Keratinocyte (primary cell): Measurements from ENCODE around the gene SRF. TPM values are rescaled to one million over a fixed set of nuclear protein-coding genes. Genes with fewer than 3 reads are reported as not detected.

Experiments
- DNase-seq: peaks from one replicate; pipeline ENCODE4 v3.0.0-alpha.2; 2011; ENCODE audit warnings: low read depth, missing footprints, low spot score
- FAIRE-seq: peaks from 2 replicates; lab custom pipeline; 2011; peaks lifted over from hg19 to GRCh38; lab: Jason Lieb, UNC
- H2AFZ ChIP-seq: 2 replicates; pipeline ENCODE4 v1.6.0; 2012; ENCODE audit warnings: low read length, control low read depth, inconsistent platforms; ENCODE audit not compliant: control insufficient read depth
- H3K27ac ChIP-seq: 2 replicates; pipeline ENCODE4 v1.5.1; 2011; ENCODE audit warnings: low read length; ENCODE audit not compliant: control insufficient read depth, insufficient read depth
- H3K27me3 ChIP-seq: 3 replicates; pipeline ENCODE4 v1.6.0; 2011; ENCODE audit warnings: low read length; ENCODE audit not compliant: control insufficient read depth, insufficient read depth; ENCODE audit errors: extremely low read depth
- H3K36me3 ChIP-seq, 2 experiments: 2 replicates in 1 of 2; 3 replicates in 1 of 2; pipeline ENCODE4 v1.5.1; 2011; ENCODE audit warnings: low read length in 2 of 2, mild to moderate bottlenecking in 1 of 2; ENCODE audit not compliant: control insufficient read depth in 2 of 2, insufficient read depth in 2 of 2; ENCODE audit errors: extremely low read depth in 1 of 2
- H3K4me1 ChIP-seq: 3 replicates; pipeline ENCODE4 v1.5.1; 2011; ENCODE audit warnings: low read length; ENCODE audit not compliant: control insufficient read depth, insufficient read depth; ENCODE audit errors: extremely low read depth
- H3K4me2 ChIP-seq: 3 replicates; pipeline ENCODE4 v1.6.0; 2011; ENCODE audit warnings: low read depth, low read length; ENCODE audit not compliant: control insufficient read depth, insufficient read depth; ENCODE audit errors: extremely low read depth
- H3K4me3 ChIP-seq, 3 experiments: fragments of 200-600 bp in 1 of 3; sonication (generic) in 1 of 3; 2 replicates in 2 of 3; 3 replicates in 1 of 3; pipeline ENCODE4 v1.5.1; 2011 to 2016; ENCODE audit warnings: low read length in 3 of 3, mild to moderate bottlenecking in 3 of 3, control low read depth in 2 of 3, inconsistent platforms in 1 of 3, low read depth in 1 of 3, mixed read lengths in 1 of 3, mixed run types in 1 of 3, moderate library complexity in 1 of 3; ENCODE audit not compliant: control insufficient read depth in 2 of 3, insufficient read depth in 2 of 3; ENCODE audit errors: extremely low read depth in 1 of 3
- H3K79me2 ChIP-seq: 2 replicates; pipeline ENCODE4 v1.6.0; 2012; ENCODE audit warnings: low read length; ENCODE audit not compliant: control insufficient read depth, insufficient read depth
- H3K9ac ChIP-seq: 3 replicates; pipeline ENCODE4 v1.6.0; 2011; ENCODE audit warnings: low read length; ENCODE audit not compliant: control insufficient read depth, insufficient read depth; ENCODE audit errors: extremely low read depth
- H3K9me1 ChIP-seq: 3 replicates; pipeline ENCODE4 v1.6.0; 2011; ENCODE audit warnings: low read length; ENCODE audit not compliant: control insufficient read depth, insufficient read depth; ENCODE audit errors: extremely low read depth
- H3K9me3 ChIP-seq: 2 replicates; pipeline ENCODE4 v1.5.1; 2012; ENCODE audit warnings: low read depth, low read length; ENCODE audit not compliant: control insufficient read depth
- H4K20me1 ChIP-seq: 3 replicates; pipeline ENCODE4 v1.6.0; 2011; ENCODE audit warnings: low read length; ENCODE audit not compliant: control insufficient read depth, insufficient read depth; ENCODE audit errors: extremely low read depth
- CTCF ChIP-seq, 3 experiments: IDR thresholded peaks in 1 of 3; conservative IDR thresholded peaks in 1 of 3; optimal IDR thresholded peaks in 1 of 3; 2 replicates in 2 of 3; 3 replicates in 1 of 3; pipeline versions ENCODE3 to v1.5.1; 2011; ENCODE audit warnings: low read length in 3 of 3, mild to moderate bottlenecking in 3 of 3, moderate library complexity in 2 of 3, control low read depth in 1 of 3, inconsistent platforms in 1 of 3; ENCODE audit not compliant: insufficient read depth in 2 of 3; ENCODE audit errors: extremely low read depth in 1 of 3
- EZH2 ChIP-seq: IDR thresholded peaks from one replicate; pipeline ENCODE4 v1.6.1; 2012; ENCODE audit warnings: inconsistent platforms, mild to moderate bottlenecking, low read length, moderate library complexity
- dilution Hi-C: fragments of 300-500 bp; cut with MboI; formaldehyde crosslinking; loops from one replicate; pipeline ENCODE4 v1.7.0; 2020; ENCODE audit warnings: low sequenced_read_pairs; ENCODE audit not compliant: extremely low pct_ligation_motif_present
- polyA plus RNA-seq, 5 experiments: library from polyadenylated mRNA; depleted of rRNA in 3 of 5; stranded (reverse) in 3 of 5; stranded (forward) in 1 of 5; unstranded in 1 of 5; fragments of >200 nt; gene quantifications; 1 replicate in 1 of 5; 2 replicates in 3 of 5; 3 replicates in 1 of 5; pipeline versions ENCODE4 v1.2.1 to v1.2.3, GENCODE V29; 2011 to 2012; ENCODE audit warnings: missing spikeins in 2 of 5, low read depth in 1 of 5, low replicate concordance in 1 of 5

SRF gene
- polyA plus RNA-seq, 1 donor (not counting 4 experiments of a cell fraction or from before 2014, with no cell fraction given): 28.5 TPM

DNA sequence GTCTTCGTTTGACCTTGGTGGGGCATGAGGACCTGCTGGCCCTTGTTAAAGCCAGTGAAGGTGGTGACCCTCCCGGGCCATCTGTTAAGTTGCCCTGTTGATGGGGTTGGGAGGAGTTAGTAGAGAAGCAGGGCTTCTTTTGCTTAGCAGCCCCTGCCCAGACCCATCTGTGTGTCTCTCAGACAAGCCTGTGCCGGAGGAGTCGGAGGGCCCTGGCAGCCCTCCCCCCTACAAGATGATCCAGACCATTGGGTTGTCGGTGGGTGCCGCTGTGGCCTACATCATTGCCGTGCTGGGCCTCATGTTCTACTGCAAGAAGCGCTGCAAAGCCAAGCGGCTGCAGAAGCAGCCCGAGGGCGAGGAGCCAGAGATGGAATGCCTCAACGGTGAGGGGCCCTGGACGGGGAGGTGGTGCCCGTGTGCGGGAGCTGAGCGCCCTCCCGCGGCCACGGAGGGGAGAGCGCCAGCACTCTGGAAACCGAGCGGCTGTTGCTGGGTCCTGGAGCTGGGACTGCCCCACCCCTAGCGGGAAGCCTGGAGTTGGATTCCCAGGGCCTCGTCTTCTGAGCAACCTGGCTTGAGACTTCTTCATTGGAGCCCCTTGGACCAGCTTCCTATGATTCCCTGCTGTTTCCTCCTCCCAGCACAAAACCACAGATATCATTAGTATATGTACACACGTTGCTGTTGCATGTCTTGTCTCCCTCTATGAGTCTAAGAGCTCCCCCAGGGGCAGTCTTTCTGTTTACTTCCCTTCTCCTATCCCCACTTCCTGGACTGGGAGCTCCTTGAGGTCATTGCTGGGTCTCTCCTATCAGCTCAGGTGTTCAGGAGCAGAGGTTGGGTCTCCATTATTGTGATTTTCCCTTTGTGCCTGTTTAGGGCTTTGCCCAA is 27.6 kb upstream of the SRF start:
- Histone ChIP-seq H3K36me3 (peaks cover 24 to 27% of the 10 kb centered on the region in 2 experiments), H3K9ac (no peak overlapping the region), H3K4me2 (no peak overlapping the region), H4K20me1 (no peaks in the 10 kb centered on the region), H3K27me3 (no peaks in the 10 kb centered on the region), H3K27ac (peak overlapping the region; percentile 84), H2AFZ (no peak overlapping the region), H3K9me1 (no peaks in the 10 kb centered on the region), H3K79me2 (no peaks in the 10 kb centered on the region), H3K4me3 (no peak overlapping the region), H3K4me1 (peaks cover 27% of the 10 kb centered on the region), H3K9me3 (no peaks in the 10 kb centered on the region)
- TF ChIP-seq EZH2 (no peak), CTCF (optimal IDR thresholded peaks at IDR 0.05 in 1 of 3, IDR thresholded peaks at IDR 0.05 in 1 of 3, conservative IDR thresholded peaks at IDR 0.05 in 1 of 3; ENCODE audit: extremely low read depth in 1 of 3, insufficient read depth in 2 of 3, low read length in 3 of 3) (peak; percentile 88 to 100 (median 95))
- FAIRE-seq (no peak), DNase-seq (peak; percentile 59)
- dilution Hi-C loops: no loop called here

- no peaks in the 10 kb centered on the region for H3K27me3 ChIP-seq
- H3K4me1 ChIP-seq: peaks cover 27% of the 10 kb centered on the region
- TF ChIP-seq EZH2 (no peak), CTCF (optimal IDR thresholded peaks at IDR 0.05 in 1 of 3, IDR thresholded peaks at IDR 0.05 in 1 of 3, conservative IDR thresholded peaks at IDR 0.05 in 1 of 3; ENCODE audit: extremely low read depth in 1 of 3, insufficient read depth in 2 of 3, low read length in 3 of 3) (no peak)
- dilution Hi-C loops: no loop called here
- peak overlapping the region; percentile 84 for H3K27ac ChIP-seq
- no peak overlapping the region for H2AFZ ChIP-seq
- H3K4me3 ChIP-seq: no peak overlapping the region
- peak overlapping the region; percentile 33 for H3K9ac ChIP-seq
- peak overlapping the region; percentile 44 for H3K4me2 ChIP-seq
- DNase-seq: peak; percentile 62
- no peaks in the 10 kb centered on the region for H3K79me2 ChIP-seq
- H3K36me3 ChIP-seq: peaks cover 18 to 26% of the 10 kb centered on the region in 2 experiments
- no peaks in the 10 kb centered on the region for H3K9me3 ChIP-seq
- no peaks in the 10 kb centered on the region for H3K9me1 ChIP-seq
- H4K20me1 ChIP-seq: no peaks in the 10 kb centered on the region
- FAIRE-seq: no peak
Observed at GRCh38 chr6:43144879-43145278, 26.2 kb upstream of the SRF start.
